ENCODE data around the gene PCDHGA8.

DNA sequence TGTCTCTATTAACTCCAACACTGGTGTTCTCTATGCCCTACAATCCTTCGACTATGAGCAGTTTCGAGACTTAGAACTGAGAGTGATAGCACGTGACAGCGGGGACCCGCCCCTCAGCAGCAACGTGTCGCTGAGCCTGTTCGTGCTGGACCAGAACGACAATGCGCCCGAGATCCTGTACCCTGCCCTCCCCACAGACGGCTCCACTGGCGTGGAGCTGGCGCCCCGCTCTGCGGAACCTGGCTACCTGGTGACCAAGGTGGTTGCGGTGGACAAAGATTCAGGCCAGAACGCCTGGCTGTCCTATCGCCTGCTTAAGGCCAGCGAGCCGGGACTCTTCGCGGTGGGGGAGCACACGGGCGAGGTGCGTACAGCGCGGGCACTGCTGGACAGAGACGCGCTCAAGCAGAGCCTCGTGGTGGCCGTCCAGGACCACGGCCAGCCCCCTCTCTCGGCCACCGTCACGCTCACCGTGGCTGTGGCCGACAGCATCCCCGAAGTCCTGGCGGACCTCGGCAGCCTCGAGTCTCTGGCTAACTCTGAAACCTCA lies 30.4 kb downstream of the PCDHGA8 start:
- TF ChIP-seq CTCF (optimal IDR thresholded peaks at IDR 0.05 in 1 of 3, IDR thresholded peaks at IDR 0.05 in 1 of 3, conservative IDR thresholded peaks at IDR 0.05 in 1 of 3; ENCODE audit: extremely low read depth in 1 of 3, insufficient read depth in 2 of 3, low read length in 3 of 3) (no peak), EZH2 (IDR thresholded peaks at IDR 0.05; ENCODE audit: low read length) (no peak)
